Mammary epithelial cell (primary cell): ENCODE measurements around the gene TEX29.

Source experiments
- CTCF ChIP-seq, 2 donors: IDR thresholded peaks in 1 of 2; conservative IDR thresholded peaks in 1 of 2; 2 replicates each; pipeline ENCODE4 v1.5.1; 2011 to 2012; ENCODE audit warnings: inconsistent platforms in 2 of 2, low read length in 2 of 2, mild to moderate bottlenecking in 2 of 2, control low read depth in 1 of 2, low read depth in 1 of 2; ENCODE audit not compliant: insufficient read depth in 1 of 2; ENCODE audit errors: extremely low read depth in 1 of 2
- EZH2 ChIP-seq: IDR thresholded peaks from 2 replicates; pipeline ENCODE4 v1.6.1; 2012; ENCODE audit warnings: low read length, inconsistent platforms, borderline replicate concordance

DNA sequence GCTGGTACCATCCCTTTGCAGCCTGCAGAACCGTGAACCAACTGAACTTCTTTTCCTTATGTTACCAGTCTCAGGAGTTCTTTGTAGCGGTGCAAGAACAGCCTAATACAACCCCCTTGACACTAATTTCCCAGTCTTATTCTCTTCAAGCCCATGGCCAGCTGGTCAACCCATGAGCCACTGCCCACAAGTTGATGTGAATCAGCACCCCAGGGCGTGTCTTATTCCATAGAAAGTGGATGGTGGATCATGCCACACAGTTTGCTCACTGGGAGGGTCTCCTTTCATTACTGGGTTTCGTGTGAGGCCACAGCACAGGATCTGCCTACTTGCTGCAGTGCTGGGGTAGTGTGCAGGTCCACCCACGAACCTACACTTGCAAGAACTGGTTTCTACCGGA, 27.0 kb downstream of the TEX29 start:
- TF ChIP-seq CTCF (conservative IDR thresholded peaks at IDR 0.05 in 1 of 2, IDR thresholded peaks at IDR 0.05 in 1 of 2; ENCODE audit: extremely low read depth in 1 of 2, insufficient read depth in 1 of 2, low read depth in 1 of 2, low read length in 2 of 2) (no peak), EZH2 (no peak)
